OCI-LY3 (cell line): ENCODE measurements around the gene ACP6.

ENCODE experiments used
- H2AFZ ChIP-seq: fragments of 200-600, 300-600 bp; shearing (Covaris generic); 2 replicates; pipeline ENCODE4 v1.6.0; 2014; ENCODE audit warnings: antibody characterized with exemption, low read depth, low read length
- H3K27ac ChIP-seq: fragments of 200-600, 300-600 bp; sonication (generic); 2 replicates; pipeline ENCODE4 v1.5.1; 2014; ENCODE audit warnings: mild to moderate bottlenecking, low read length, moderate library complexity, mixed read lengths
- H3K27me3 ChIP-seq: fragments of 200-600, 300-600 bp; sonication (generic); 2 replicates; pipeline ENCODE4 v1.6.1; 2014; ENCODE audit warnings: low read depth, low read length, mixed read lengths
- H3K36me3 ChIP-seq: fragments of 200-600, 300-600 bp; sonication (generic); replicated peaks from 2 replicates; pipeline ENCODE3; 2014; ENCODE audit warnings: low read depth, low read length, mixed read lengths
- H3K4me1 ChIP-seq: fragments of 300-600, 200-600 bp; sonication (generic); 2 replicates; pipeline ENCODE4 v1.6.1; 2014; ENCODE audit warnings: low read length, mixed read lengths
- H3K4me2 ChIP-seq: fragments of 200-600, 300-600 bp; sonication (generic); 2 replicates; pipeline ENCODE4 v1.6.1; 2014; ENCODE audit warnings: low read length, mixed read lengths
- H3K4me3 ChIP-seq: fragments of 300-600, 200-600 bp; sonication (generic); 2 replicates; pipeline ENCODE4 v1.5.1; 2014; ENCODE audit warnings: antibody characterized with exemption, mild to moderate bottlenecking, low read length, moderate library complexity
- H3K79me2 ChIP-seq: fragments of 300-600, 200-600 bp; shearing (Covaris generic); 2 replicates; pipeline ENCODE4 v1.6.1; 2014; ENCODE audit warnings: mild to moderate bottlenecking, low read length, mixed read lengths
- H3K9ac ChIP-seq: fragments of 300-600, 200-600 bp; shearing (Covaris generic); 2 replicates; pipeline ENCODE4 v1.6.0; 2014; ENCODE audit warnings: mild to moderate bottlenecking, low read length, moderate library complexity
- H3K9me3 ChIP-seq: fragments of 200-600, 300-600 bp; shearing (Covaris generic); 2 replicates; pipeline ENCODE4 v1.6.1; 2014; ENCODE audit warnings: low read length, mixed read lengths; ENCODE audit not compliant: insufficient read depth
- H4K20me1 ChIP-seq: fragments of 200-600, 300-600 bp; sonication (generic); 2 replicates; pipeline ENCODE4 v1.6.1; 2016; ENCODE audit warnings: low read length, mixed read lengths; ENCODE audit not compliant: insufficient read depth
- EZH2phosphoT487 ChIP-seq: fragments of 200-600 bp; shearing (Covaris generic); IDR thresholded peaks from 2 replicates; pipeline ENCODE4 v1.6.1; 2018; ENCODE audit warnings: antibody characterized with exemption, mixed run types, low read depth
- TF ChIP-seq, protein P1 (sequence below): fragments of 200-600, 300-600 bp; sonication (generic); IDR thresholded peaks from 2 replicates; pipeline ENCODE4 v1.5.1; 2014; ENCODE audit warnings: antibody characterized with exemption, low read length, low read depth

ACP6 gene

DNA sequence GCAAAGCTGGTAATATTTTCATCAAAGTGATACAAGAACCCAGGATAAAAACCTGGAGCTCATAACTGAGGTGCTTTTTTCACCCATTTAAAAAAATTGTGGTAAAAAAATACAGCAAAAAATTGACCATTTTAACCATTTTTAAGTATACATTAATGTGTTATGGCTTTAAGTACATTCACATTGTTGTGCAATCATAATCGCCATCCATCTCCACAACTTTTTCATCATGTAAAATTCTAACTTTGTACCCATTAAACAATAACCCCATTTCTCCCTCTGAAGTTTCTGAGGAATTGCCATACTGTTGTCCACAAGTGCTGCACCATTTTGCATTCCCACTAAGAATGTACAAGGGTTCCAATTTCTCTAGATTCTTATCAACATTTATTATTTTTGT is 36.6 kb downstream of the ACP6 start:
- H3K4me2 ChIP-seq = no peak overlapping the region
- H3K27me3 ChIP-seq = no peaks in the 10 kb centered on the region
- no peak overlapping the region for H3K4me3 ChIP-seq
- H3K36me3 ChIP-seq = no peaks in the 10 kb centered on the region
- no peak overlapping the region for H3K27ac ChIP-seq
- H3K9me3 ChIP-seq = no peaks in the 10 kb centered on the region
- no peak overlapping the region for H2AFZ ChIP-seq
- no peak for TF ChIP-seq EZH2phosphoT487
- TF ChIP-seq, protein P1, sequence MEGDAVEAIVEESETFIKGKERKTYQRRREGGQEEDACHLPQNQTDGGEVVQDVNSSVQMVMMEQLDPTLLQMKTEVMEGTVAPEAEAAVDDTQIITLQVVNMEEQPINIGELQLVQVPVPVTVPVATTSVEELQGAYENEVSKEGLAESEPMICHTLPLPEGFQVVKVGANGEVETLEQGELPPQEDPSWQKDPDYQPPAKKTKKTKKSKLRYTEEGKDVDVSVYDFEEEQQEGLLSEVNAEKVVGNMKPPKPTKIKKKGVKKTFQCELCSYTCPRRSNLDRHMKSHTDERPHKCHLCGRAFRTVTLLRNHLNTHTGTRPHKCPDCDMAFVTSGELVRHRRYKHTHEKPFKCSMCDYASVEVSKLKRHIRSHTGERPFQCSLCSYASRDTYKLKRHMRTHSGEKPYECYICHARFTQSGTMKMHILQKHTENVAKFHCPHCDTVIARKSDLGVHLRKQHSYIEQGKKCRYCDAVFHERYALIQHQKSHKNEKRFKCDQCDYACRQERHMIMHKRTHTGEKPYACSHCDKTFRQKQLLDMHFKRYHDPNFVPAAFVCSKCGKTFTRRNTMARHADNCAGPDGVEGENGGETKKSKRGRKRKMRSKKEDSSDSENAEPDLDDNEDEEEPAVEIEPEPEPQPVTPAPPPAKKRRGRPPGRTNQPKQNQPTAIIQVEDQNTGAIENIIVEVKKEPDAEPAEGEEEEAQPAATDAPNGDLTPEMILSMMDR = no peak
- H4K20me1 ChIP-seq = no peaks in the 10 kb centered on the region
- H3K79me2 ChIP-seq = no peaks in the 10 kb centered on the region
- no peak overlapping the region for H3K9ac ChIP-seq
- peaks cover under 1% of the 10 kb centered on the region for H3K4me1 ChIP-seq

DNA sequence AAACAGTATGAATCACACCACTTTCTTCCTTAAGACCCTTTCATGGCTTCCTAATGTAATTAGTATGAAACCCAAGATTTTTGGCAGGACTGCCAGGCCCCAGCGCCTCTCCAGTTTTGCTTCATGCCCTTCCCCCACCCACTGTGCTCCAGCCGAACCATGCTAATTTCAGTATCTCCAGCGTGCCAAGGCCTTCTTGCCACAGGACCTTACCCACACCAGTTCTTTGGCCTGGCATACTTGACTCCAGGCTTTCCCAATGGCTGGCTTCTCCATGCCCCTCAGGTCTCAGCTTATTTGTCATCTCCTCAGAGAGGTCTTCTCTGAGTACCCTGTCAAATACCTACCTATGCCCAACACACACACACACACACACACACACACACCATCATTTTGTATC is 38.5 kb downstream of the ACP6 start:
- Histone ChIP-seq H3K4me1 (peaks cover 8% of the 10 kb centered on the region), H3K4me3 (no peak overlapping the region), H3K4me2 (no peak overlapping the region), H4K20me1 (no peaks in the 10 kb centered on the region), H3K9ac (no peak overlapping the region), H3K79me2 (no peaks in the 10 kb centered on the region), H3K36me3 (no peaks in the 10 kb centered on the region), H3K27ac (no peak overlapping the region), H3K27me3 (no peaks in the 10 kb centered on the region), H3K9me3 (no peaks in the 10 kb centered on the region), H2AFZ (no peak overlapping the region)
- TF ChIP-seq, protein P1 = no peak
- TF ChIP-seq EZH2phosphoT487 = no peak

DNA sequence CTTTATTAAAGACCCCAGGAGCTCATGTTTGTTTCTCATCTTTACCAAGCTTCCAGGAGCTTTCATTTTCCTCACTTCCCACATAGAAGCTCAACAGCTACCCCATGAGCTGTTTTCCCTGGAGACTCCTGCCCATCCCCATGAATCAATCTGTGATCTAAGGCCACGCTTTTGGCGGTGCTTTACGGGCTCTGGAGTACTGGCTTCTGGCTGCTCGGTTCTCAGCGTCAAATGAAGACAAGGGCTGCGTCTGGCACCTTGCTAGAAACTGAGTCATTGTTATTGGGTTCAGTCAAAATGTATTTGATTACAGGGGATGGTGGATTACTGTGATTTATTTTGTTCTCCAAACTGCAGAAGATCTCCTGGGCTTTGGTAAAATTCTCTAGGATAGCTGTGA is 39.9 kb downstream of the ACP6 start:
- Histone ChIP-seq H3K27ac (no peak overlapping the region), H3K79me2 (no peaks in the 10 kb centered on the region), H3K4me1 (peaks cover 12% of the 10 kb centered on the region), H4K20me1 (no peaks in the 10 kb centered on the region), H3K36me3 (no peaks in the 10 kb centered on the region), H3K4me2 (no peak overlapping the region), H3K9me3 (no peaks in the 10 kb centered on the region), H3K9ac (no peak overlapping the region), H3K27me3 (no peaks in the 10 kb centered on the region), H2AFZ (no peak overlapping the region), H3K4me3 (no peak overlapping the region)
- TF ChIP-seq, protein P1 = no peak
- TF ChIP-seq EZH2phosphoT487 = no peak

DNA sequence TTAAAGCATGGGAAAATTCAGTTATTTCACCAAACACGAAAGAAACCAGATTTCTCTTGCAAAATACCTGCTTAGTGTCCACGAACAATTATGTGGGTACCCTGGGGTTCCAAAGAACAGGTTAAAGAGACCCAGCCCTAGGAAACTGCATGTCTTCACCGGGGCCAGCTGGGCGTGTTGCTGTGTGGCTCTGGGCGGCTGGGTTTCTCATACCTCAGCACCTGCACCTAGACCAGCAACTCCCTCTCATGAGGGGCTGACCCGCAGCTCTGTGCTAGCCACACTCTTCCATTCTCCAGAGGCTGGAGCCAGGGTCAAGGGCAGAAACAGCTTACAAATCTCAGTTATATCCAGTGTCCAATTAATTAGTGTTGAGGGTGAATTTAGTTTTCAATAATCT is 40.3 kb downstream of the ACP6 start:
- H3K4me1 ChIP-seq = peaks cover 16% of the 10 kb centered on the region
- H3K36me3 ChIP-seq = no peaks in the 10 kb centered on the region
- no peak overlapping the region for H3K27ac ChIP-seq
- no peaks in the 10 kb centered on the region for H3K27me3 ChIP-seq
- no peak overlapping the region for H3K4me2 ChIP-seq
- H3K79me2 ChIP-seq = no peaks in the 10 kb centered on the region
- H4K20me1 ChIP-seq = no peaks in the 10 kb centered on the region
- H3K4me3 ChIP-seq = no peak overlapping the region
- H2AFZ ChIP-seq = no peak overlapping the region
- no peak for TF ChIP-seq EZH2phosphoT487
- TF ChIP-seq, protein P1 = no peak
- H3K9me3 ChIP-seq = no peaks in the 10 kb centered on the region
- no peak overlapping the region for H3K9ac ChIP-seq
